GM11168 (cell line): Measurements from ENCODE around the gene MRPS23.
"Not testable (repeated sequence)": the region's sequence is repeated elsewhere in the genome, so short reads cannot be mapped to it uniquely, and the experiment has no call there.

Experiments used
- in situ Hi-C: fragments of 300-500 bp; cut with MboI; formaldehyde crosslinking; loops from one replicate; pipeline ENCODE4 v1.12.0; 2022; ENCODE audit warnings: low sequenced_read_pairs; ENCODE audit not compliant: unreplicated experiment

Gene MRPS23

GRCh38 chr17:57846056-57846945 is 3.5 kb downstream of the MRPS23 start:
- in situ Hi-C loops: not testable (repeated sequence)

GRCh38 chr17:57842280-57842679 is 7.6 kb downstream of the MRPS23 start:
- in situ Hi-C loops: no loop called here

GRCh38 chr17:57839571-57839923 is 10.3 kb downstream of the MRPS23 start:
- in situ Hi-C loops: no loop called here

GRCh38 chr17:57838857-57839570 is 10.8 kb downstream of the MRPS23 start:
- in situ Hi-C loops: no loop called here

- in situ Hi-C loops: no loop called here
Measured at GRCh38 chr17:57838453-57838852, 11.4 kb downstream of the MRPS23 start.

- in situ Hi-C loops: no loop called here
Measured at GRCh38 chr17:57835333-57835900, 14.4 kb downstream of the MRPS23 start.

GRCh38 chr17:57834146-57834741 is 15.6 kb downstream of the MRPS23 start:
- in situ Hi-C loops: no loop called here

GRCh38 chr17:57833179-57833939 is 16.5 kb downstream of the MRPS23 start:
- in situ Hi-C loops: no loop called here

- in situ Hi-C loops: no loop called here
Measured at GRCh38 chr17:57832314-57833178, 17.3 kb downstream of the MRPS23 start.

- in situ Hi-C loops: no loop called here
Measured at GRCh38 chr17:57830880-57831279, 19.0 kb downstream of the MRPS23 start.

GRCh38 chr17:57823469-57824401 is 26.1 kb downstream of the MRPS23 start:
- in situ Hi-C loops: no loop called here

GRCh38 chr17:57819867-57820266 is 30.0 kb downstream of the MRPS23 start:
- in situ Hi-C loops: no loop called here

- in situ Hi-C loops: no loop called here
Measured at GRCh38 chr17:57819285-57819684, 30.6 kb downstream of the MRPS23 start.

- in situ Hi-C loops: no loop called here
Measured at GRCh38 chr17:57818066-57818465, 31.8 kb downstream of the MRPS23 start.

GRCh38 chr17:57817299-57817698 is 32.5 kb downstream of the MRPS23 start:
- in situ Hi-C loops: no loop called here

- in situ Hi-C loops: no loop called here
Measured at GRCh38 chr17:57814421-57814820, 35.4 kb downstream of the MRPS23 start.

GRCh38 chr17:57811638-57812280 is 38.1 kb downstream of the MRPS23 start:
- in situ Hi-C loops: no loop called here
